HG02840 (cell line): ENCODE data around the gene RXRA.

Source experiments
- ATAC-seq: cut with Tn5 transposase; IDR thresholded peaks from one replicate; pipeline ENCODE4 v1.9.1; 2021; ENCODE audit warnings: mild to moderate bottlenecking, moderate library complexity, moderate number of reproducible peaks; ENCODE audit not compliant: unreplicated experiment, low FRiP score

The RXRA gene

DNA sequence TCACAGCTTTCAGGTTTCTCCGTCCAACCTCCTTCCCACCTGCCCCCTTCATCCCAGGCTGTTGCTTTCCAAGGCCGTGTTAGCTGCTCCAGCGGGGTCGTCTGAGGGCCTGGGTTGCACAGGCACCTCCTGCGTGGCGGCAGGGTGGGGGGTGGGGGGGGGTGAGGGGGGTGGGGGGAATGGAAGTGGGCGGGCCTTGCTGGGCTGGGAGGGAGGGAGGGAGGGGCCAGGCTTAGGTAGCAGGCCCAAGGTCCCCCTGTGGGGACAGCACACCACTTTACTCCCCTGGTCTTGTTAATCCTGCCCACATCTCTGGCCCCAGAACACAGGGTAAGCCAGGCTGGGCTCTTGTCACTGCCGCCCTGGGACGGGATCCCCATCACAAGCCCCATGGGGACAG, 99.1 kb downstream of the RXRA start:
- ATAC-seq, result no peak

DNA sequence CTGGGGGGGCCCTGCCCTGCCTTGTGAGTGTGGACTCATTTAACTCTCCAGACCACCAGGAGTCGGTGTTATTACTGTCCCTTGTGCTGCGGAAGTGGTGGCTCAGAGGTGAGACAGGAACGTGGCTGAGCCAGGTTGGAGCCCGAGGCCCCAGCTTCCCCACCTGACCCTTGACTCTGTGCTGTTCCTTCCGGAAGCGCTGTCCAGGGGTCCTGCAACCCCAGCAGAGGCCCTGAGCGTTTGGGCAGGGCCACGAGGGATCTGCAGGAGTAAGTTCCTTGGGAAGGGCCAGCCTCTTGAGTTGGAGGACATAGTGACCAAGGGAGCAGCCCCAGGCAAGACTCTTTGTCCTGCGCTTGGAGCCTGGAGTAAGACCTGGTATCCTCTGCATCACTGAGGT, 99.6 kb downstream of the RXRA start:
- ATAC-seq, result no peak

DNA sequence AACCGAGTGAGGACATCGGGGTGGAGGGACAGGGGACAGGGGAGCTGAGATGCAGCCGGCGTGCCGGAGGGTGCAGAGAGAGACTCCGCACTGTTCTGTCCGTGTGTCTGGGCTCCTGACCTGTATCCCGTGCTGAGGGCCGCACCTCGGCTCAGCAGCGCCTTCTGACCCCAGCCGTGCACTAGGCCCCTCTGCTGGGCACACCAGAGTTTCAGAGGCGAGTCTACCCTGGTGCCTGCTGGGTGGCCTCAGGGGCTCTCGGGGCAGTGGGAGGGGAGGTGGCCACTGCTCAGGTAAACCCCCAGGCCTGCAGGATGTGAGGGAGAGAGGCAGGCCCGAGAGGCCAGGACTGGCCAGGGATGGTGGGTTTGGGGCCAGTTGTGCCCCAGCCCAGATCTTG, 100.2 kb downstream of the RXRA start:
- ATAC-seq, result no peak

DNA sequence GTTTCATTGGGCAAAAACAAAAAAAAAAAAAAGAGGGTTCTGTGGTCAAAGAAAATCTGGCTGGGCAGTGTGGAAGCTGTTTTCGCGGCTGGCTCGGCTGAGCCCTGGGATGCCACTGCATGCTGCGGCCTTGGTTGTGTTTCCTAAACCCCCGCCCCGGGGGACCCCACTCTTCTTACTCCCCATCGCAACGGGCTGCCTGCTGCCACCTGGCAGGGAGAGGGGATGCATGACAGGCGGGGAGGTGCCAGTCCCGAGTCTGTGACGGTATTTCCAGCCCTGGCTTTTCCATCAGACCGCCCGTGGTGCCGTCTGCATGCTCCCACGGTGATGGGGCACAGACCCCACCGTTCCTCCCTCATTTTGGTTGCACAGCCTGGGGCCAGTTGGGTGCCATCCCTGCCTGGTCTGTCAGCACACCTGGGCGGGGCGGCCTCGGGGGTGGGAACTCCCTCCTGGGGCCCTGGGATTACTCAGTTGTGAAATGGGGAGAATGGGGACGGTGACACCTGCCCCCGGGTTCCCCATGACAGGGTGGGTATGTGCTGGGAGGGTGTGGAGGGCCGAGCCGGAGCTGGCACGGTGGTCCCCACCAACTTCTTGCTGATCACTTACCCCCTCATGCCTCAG, 101.0 kb downstream of the RXRA start:
- ATAC-seq, result no peak

DNA sequence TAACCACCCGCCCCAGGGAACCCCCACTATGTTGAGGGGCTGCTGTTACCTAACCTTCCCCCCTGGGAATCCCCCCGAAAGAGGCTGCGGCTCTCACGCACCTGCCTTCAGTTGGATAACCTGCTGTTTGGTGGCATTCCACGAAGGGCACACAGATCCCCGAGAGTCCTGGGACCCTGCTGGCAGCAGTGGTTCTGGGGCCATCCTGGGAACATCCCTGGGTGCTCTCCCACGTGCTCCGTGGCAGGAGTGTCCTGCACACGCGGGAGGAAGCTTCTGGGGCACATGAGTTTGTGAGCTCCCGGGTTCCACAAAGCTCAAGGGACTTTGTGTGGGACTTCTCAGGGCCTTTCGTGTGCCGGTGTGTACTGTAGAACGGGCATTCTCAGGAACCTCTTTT, 102.3 kb downstream of the RXRA start:
- no peak for ATAC-seq

DNA sequence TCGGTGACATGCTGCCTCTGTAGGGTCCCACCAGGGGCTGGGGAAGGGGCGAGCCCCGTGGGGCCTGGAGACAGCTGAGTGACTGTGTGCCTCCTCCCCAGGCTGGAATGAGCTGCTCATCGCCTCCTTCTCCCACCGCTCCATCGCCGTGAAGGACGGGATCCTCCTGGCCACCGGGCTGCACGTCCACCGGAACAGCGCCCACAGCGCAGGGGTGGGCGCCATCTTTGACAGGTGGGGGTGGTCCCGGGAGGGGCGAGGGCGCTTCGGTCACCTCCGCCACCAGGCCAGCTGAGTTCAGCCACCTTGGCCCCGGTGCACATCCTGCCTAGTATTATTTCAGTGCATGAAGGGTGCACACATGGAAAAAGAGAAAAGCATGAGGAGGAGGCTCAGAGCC, 102.8 kb downstream of the RXRA start:
- no peak for ATAC-seq

DNA sequence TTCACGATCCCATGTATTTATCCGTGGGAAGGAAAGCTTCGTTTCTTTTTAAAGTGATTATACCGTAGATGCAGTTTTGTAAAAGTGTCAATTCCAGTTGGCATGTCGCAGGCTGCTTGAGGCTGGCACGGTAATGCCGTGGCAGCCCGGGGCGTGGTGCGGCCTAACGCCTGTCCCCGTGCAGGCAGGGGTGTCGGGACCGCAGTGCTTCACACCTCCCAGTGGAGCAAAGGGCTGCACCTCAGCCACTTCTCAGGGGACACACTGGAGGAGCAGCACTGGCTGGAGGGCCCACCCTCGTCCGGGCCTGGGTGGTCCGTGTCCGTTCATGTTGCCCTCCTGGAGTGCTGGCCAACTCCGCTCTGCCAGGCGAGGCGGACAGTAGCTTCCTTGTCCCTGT, 103.2 kb downstream of the RXRA start:
- ATAC-seq, result no peak

DNA sequence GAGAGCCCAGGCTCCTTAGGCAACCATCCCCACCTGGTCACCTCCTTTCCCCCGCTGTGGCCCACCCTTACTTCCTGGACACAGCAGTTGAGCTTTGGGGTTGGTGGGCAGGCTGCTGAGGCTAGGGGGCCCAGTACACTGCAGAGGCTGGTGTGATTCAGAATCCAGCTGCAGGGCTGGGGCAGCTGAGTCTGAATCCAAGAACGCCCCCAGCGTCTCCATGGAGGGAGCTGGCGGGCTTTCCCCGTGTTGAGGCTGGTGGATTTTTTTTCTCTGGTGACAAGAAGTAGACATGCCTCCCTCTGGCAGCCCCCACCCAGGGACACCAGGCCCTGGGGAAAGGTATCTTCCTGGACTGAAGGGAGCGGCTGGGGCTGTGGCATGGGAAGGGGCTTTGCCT, 104.8 kb downstream of the RXRA start:
- no peak for ATAC-seq

DNA sequence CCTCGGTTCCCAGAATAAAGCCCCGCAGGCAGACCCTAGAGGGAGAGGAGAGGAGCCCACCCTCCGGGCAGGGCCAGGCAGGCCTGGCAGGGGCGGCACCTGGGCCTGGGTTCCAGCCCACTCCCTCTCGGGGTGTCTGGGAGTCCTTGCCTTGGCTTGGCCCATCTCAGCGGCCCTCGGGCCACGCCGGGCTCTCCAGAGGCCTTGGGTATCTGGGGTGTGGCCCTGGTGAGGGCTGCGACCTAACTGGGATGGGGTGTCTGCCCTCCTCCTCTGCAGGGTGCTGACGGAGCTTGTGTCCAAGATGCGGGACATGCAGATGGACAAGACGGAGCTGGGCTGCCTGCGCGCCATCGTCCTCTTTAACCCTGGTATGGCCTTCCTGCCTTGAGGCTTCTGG, 105.4 kb downstream of the RXRA start:
- ATAC-seq, result no peak

DNA sequence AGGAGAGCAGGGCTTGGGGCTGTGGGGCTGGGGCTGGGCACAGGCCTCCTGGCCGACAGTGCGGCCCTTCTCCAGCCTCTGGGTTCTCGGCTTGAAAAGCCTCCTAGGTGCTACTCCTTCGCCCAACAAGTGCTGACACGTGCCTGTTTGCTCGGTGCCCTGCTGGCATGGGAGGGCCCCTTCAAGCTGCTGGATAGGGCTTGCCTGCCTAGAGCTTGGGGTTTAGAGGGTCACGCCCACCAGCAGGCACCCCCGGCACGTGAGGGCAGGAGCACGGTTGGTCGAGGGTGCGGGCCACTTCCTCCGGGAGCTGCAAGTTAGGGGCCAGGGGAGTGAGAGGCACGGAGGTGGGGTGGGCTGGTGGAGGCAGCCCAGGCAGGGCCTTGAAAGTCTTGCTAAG, 106.2 kb downstream of the RXRA start:
- ATAC-seq, result no peak

DNA sequence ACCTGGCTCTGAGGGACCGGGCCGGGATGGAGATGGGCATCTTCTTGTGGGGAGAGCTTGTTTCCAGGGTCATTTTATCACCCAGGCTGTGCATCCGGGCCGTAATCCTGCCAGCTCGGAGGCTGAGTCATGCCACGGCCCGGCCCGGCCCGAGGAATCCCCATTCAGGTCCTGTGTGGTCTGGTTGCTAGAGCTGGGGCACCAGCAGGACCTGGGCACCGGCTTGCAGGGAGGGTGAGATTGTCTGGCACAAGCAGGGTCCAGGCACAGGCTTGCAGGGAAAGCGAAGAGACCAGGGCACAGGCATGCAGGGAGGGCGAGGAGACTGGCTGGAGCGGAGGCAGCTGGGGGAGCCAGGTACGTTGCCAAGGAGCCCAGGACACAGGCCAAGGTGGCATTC, 106.8 kb downstream of the RXRA start:
- no peak for ATAC-seq

DNA sequence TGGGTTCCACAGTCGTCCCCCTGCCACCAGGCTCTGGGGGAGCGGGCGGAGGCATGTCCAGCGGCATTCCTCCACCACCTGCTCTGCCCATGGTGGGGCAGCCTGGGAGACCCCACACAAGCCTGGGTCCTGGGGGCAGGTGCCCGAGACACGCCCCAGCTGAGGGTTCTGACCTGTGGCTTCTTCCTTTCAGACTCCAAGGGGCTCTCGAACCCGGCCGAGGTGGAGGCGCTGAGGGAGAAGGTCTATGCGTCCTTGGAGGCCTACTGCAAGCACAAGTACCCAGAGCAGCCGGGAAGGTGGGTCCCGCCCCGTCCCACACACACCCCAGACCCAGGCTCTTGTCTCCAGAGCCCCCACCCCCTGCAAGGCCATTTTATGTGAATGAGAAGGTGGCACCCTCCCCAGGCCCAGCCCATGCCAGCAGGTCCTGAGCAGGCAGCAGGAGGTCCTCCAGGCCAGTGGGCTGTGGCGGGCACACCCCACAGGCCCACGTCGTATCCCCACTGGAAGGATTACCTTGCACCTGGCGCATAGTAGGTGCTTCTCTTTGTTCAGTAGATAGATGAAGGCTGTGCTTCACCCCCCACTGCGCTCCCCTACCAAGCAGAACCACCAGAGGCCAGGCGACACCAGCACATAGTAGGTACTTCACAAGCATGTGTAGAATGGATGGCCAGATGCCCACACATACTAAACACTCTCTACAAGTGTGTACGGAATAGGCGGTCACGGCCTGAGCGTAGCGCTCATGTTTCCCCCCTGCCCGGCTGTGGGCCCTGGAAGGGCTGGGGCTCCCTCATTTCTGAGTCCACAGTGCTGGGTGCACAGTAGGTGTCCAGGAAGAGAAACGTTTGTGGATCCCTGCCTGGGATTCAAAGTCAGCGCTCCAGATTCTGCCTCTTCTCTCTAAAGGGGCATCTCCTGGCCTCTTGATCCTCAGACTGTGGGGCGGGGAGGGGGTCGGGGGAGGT, 107.9 kb downstream of the RXRA start:
- ATAC-seq, result no peak

DNA sequence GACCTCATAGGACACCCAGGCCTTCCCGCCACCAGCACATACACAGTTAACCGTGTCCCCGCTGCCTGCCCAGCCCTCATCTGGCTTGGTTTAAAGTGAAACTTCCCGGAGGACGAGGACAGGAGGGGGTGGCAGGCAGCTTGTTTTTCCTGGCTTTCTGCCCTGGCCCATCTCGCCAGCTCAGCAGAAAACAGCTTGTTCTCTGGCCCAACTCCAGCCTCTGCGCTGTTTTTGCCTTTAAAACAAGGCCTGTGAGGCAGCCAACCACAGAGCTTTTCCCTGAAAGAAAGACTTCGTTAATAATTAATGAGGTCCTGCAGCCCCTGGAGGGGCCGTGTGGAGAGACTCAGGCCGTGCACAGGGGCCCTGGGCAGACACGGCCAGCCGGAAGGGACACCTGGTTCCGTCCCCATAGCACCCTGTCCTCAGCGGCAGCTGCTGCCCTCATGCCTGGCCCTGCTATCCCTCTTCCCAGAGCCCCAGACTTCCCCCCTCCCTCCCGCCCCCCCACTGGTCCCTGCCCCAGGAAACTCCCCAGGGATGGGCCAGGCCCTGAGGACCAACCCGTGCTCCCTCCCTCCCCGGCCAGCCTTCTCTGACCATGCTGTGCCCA, 108.7 kb downstream of the RXRA start:
- no peak for ATAC-seq

DNA sequence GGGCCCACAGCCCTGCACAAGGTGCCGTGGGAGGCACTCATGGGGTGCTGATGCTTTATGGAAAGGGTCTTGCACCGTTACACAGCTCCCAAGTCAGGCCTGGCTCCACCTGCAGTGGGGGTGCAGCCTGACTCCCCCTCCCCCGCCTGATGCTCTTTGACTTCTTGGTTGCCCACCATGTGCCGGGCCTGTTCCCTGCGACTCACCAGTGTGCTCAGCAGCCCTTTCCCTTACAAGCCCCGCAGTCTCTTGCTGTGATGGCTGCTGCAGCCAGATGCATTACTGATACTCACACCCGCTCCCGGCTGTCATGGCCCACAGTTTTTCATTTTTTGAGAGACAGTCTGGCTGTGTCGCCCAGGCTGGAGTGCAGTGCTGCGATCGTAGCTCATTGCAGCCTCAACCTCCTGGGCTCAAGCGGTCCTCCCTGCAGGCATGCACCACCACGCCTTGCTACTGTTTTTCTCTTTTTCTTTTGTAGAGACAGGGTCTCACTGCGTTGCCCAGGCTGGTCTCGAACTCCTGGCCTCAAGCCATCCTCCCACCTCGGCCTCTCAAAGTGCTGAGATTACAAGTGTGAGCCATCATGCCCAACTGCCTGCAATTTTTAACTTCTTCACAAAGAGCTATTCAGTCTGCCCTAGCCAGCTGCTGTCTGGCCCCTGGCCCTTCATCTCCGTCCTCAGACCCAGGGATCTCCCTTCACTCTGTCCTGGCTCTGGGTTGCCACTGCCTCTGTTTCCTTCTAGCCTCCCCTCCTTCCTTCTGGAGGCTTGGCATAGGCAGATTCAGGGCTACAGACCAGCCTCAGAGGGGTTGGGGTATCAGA, 109.5 kb downstream of the RXRA start:
- no peak for ATAC-seq

DNA sequence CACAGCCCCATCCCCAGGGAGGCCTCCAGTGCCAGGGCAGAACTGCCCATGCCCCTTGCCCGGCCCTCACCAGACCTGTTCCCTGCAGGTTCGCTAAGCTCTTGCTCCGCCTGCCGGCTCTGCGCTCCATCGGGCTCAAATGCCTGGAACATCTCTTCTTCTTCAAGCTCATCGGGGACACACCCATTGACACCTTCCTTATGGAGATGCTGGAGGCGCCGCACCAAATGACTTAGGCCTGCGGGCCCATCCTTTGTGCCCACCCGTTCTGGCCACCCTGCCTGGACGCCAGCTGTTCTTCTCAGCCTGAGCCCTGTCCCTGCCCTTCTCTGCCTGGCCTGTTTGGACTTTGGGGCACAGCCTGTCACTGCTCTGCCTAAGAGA, 110.1 kb downstream of the RXRA start:
- no peak for ATAC-seq

DNA sequence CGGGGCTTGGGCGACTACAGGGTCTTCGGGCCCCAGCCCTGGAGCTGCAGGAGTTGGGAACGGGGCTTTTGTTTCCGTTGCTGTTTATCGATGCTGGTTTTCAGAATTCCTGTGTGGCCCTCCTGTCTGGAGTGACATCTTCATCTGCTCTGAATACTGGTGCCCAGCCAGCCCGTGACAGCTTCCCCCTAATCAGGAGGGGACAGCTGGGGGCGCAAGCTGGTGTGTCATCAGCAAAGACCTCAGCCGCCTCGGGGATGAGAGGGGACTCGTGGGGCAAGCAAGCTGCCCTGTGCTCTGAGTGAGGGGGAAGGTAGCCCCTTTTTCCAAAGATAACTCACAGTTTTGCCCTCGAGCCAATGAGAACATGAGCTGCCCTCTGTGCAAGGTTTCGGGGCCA, 110.7 kb downstream of the RXRA start:
- ATAC-seq, result no peak

DNA sequence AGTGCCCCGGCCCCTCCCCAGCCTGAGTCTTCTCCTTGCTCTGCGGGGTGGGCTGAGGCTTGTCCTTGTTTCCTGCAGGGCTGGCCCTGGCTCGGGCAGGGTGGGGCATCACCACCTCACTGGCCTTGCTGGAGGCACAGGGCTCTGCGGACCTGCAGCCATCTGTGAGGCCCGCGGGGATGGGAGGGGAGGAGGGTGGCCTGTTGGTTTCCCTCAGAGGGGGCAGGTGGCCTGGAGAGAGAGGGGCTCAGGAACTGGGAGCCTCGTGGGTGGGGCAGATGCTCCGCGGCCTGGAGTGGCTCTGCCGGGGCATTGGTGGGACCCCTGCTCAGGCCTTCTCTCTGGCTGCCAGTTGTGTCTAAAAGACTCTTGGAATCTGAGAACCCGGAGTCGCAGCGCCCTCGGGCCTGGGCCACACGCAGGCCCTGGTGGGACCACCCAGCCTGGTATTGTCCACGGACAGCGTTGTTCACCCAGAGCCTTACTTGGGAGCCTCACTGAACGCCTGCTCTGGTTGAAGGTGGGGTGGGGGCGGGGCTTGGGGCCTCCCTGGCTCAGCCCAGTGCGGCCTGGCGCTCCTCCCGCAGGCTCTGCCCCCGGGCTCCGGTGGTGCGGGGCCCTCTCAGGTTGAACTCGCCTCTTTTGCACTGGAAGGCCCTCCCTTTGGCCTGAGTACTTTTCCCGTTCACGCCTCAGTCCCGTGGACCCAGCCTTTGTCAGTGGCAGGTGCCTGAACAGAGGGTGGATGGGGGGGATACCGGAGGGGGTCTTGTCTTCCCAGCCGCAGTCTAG, 111.3 kb downstream of the RXRA start:
- no peak for ATAC-seq

DNA sequence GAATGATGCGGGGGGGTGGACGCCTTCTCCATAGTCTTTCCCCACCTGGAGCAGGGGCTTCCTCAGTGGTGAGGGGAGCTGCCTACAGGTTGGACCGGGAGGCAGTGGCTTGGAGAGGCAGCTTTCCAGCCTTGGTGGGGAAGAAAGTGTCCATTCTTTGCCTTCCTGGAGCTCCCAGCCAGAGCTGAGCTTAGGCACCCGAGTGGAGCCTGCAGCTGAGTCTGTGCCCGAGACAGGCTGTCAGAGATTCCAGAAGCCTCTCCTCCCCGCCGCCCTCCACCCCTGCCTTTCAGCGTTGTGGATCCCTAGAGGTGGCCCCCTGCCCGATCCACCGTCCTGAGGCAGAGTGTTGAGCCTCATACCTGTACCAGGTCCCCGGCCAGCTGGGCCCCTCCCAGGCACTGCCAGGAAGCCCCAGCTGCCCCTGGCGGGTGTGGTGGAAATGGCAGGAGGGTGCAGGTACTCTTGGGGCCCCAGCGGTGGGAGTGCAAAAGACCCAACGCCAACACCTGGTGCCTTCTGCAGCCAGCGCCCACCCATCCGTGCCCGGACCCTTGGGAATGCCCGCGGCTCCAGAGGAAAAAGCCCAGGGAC, 112.0 kb downstream of the RXRA start:
- no peak for ATAC-seq

DNA sequence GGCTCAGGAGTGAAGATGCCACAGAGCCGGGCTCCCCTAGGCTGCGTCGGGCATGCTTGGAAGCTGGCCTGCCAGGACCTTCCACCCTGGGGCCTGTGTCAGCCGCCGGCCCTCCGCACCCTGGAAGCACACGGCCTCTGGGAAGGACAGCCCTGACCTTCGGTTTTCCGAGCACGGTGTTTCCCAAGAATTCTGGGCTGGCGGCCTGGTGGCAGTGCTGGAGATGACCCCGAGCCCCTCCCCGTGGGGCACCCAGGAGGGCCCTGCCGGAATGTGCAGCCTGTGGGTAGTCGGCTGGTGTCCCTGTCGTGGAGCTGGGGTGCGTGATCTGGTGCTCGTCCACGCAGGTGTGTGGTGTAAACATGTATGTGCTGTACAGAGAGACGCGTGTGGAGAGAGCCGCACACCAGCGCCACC, 113.1 kb downstream of the RXRA start:
- no peak for ATAC-seq
